OCI-LY3 (cell line): ENCODE measurements around the gene SLC25A41.

Source experiments
- H2AFZ ChIP-seq: fragments of 200-600, 300-600 bp; shearing (Covaris generic); 2 replicates; pipeline ENCODE4 v1.6.0; 2014; ENCODE audit warnings: antibody characterized with exemption, low read depth, low read length
- H3K27ac ChIP-seq: fragments of 200-600, 300-600 bp; sonication (generic); 2 replicates; pipeline ENCODE4 v1.5.1; 2014; ENCODE audit warnings: mild to moderate bottlenecking, low read length, moderate library complexity, mixed read lengths
- H3K27me3 ChIP-seq: fragments of 200-600, 300-600 bp; sonication (generic); 2 replicates; pipeline ENCODE4 v1.6.1; 2014; ENCODE audit warnings: low read depth, low read length, mixed read lengths
- H3K36me3 ChIP-seq: fragments of 200-600, 300-600 bp; sonication (generic); replicated peaks from 2 replicates; pipeline ENCODE3; 2014; ENCODE audit warnings: low read depth, low read length, mixed read lengths
- H3K4me1 ChIP-seq: fragments of 300-600, 200-600 bp; sonication (generic); 2 replicates; pipeline ENCODE4 v1.6.1; 2014; ENCODE audit warnings: low read length, mixed read lengths
- H3K4me2 ChIP-seq: fragments of 200-600, 300-600 bp; sonication (generic); 2 replicates; pipeline ENCODE4 v1.6.1; 2014; ENCODE audit warnings: low read length, mixed read lengths
- H3K4me3 ChIP-seq: fragments of 300-600, 200-600 bp; sonication (generic); 2 replicates; pipeline ENCODE4 v1.5.1; 2014; ENCODE audit warnings: antibody characterized with exemption, mild to moderate bottlenecking, low read length, moderate library complexity
- H3K79me2 ChIP-seq: fragments of 300-600, 200-600 bp; shearing (Covaris generic); 2 replicates; pipeline ENCODE4 v1.6.1; 2014; ENCODE audit warnings: mild to moderate bottlenecking, low read length, mixed read lengths
- H3K9ac ChIP-seq: fragments of 300-600, 200-600 bp; shearing (Covaris generic); 2 replicates; pipeline ENCODE4 v1.6.0; 2014; ENCODE audit warnings: mild to moderate bottlenecking, low read length, moderate library complexity
- H3K9me3 ChIP-seq: fragments of 200-600, 300-600 bp; shearing (Covaris generic); 2 replicates; pipeline ENCODE4 v1.6.1; 2014; ENCODE audit warnings: low read length, mixed read lengths; ENCODE audit not compliant: insufficient read depth
- H4K20me1 ChIP-seq: fragments of 200-600, 300-600 bp; sonication (generic); 2 replicates; pipeline ENCODE4 v1.6.1; 2016; ENCODE audit warnings: low read length, mixed read lengths; ENCODE audit not compliant: insufficient read depth
- EZH2phosphoT487 ChIP-seq: fragments of 200-600 bp; shearing (Covaris generic); IDR thresholded peaks from 2 replicates; pipeline ENCODE4 v1.6.1; 2018; ENCODE audit warnings: antibody characterized with exemption, mixed run types, low read depth
- TF ChIP-seq, protein P1 (sequence below): fragments of 200-600, 300-600 bp; sonication (generic); IDR thresholded peaks from 2 replicates; pipeline ENCODE4 v1.5.1; 2014; ENCODE audit warnings: antibody characterized with exemption, low read length, low read depth

SLC25A41 gene

GRCh38 chr19:6392221-6393073 is 41.1 kb downstream of the SLC25A41 start:
- peak overlapping the region; percentile 78 for H3K27ac ChIP-seq
- peak overlapping the region; percentile 95 for H3K4me2 ChIP-seq
- TF ChIP-seq, protein P1, sequence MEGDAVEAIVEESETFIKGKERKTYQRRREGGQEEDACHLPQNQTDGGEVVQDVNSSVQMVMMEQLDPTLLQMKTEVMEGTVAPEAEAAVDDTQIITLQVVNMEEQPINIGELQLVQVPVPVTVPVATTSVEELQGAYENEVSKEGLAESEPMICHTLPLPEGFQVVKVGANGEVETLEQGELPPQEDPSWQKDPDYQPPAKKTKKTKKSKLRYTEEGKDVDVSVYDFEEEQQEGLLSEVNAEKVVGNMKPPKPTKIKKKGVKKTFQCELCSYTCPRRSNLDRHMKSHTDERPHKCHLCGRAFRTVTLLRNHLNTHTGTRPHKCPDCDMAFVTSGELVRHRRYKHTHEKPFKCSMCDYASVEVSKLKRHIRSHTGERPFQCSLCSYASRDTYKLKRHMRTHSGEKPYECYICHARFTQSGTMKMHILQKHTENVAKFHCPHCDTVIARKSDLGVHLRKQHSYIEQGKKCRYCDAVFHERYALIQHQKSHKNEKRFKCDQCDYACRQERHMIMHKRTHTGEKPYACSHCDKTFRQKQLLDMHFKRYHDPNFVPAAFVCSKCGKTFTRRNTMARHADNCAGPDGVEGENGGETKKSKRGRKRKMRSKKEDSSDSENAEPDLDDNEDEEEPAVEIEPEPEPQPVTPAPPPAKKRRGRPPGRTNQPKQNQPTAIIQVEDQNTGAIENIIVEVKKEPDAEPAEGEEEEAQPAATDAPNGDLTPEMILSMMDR, result no peak
- no peak for TF ChIP-seq EZH2phosphoT487

GRCh38 chr19:6387372-6387771 is 46.2 kb downstream of the SLC25A41 start:
- Histone ChIP-seq H3K79me2 (peaks cover 14% of the 10 kb centered on the region), H3K4me2 (no peak overlapping the region), H2AFZ (no peak overlapping the region), H3K4me3 (no peak overlapping the region), H4K20me1 (no peaks in the 10 kb centered on the region), H3K27ac (no peak overlapping the region), H3K9me3 (no peaks in the 10 kb centered on the region), H3K36me3 (peaks cover 48% of the 10 kb centered on the region), H3K4me1 (peaks cover 8% of the 10 kb centered on the region), H3K27me3 (no peaks in the 10 kb centered on the region), H3K9ac (no peak overlapping the region)
- TF ChIP-seq EZH2phosphoT487, result no peak
- TF ChIP-seq, protein P1, result no peak

More at GRCh38 chr19:6392221-6393073, 41.1 kb downstream of the SLC25A41 start:
- Histone ChIP-seq H3K4me1 (peaks cover 13% of the 10 kb centered on the region), H3K4me3 (peak overlapping the region; percentile 89), H3K79me2 (peaks cover 20% of the 10 kb centered on the region), H3K9me3 (no peaks in the 10 kb centered on the region), H2AFZ (peak overlapping the region; percentile 95), H3K36me3 (peaks cover 24% of the 10 kb centered on the region), H3K9ac (peak overlapping the region; percentile 93), H4K20me1 (no peaks in the 10 kb centered on the region), H3K27me3 (no peaks in the 10 kb centered on the region)

DNA sequence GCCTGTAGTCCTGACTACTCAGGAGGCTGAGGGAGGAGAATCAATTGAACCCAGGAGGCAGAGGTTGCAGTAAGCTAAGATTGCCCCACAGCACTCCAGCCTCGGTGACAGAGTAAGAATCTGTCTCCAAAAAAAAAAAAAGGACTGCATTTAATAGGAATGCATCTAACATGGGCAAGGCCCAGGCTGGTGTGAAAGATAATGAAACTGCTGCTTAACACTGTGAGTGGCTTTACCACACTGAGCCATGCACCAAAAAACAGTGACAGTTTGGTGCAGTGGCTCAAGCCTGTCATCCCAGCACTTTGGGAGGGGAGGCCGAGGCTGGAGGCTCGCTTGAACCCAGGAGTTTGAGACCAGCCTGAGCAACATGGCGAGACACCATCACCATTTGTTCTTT is 49.2 kb downstream of the SLC25A41 start:
- no peak overlapping the region for H3K27ac ChIP-seq
- H3K9me3 ChIP-seq, result peaks cover 7% of the 10 kb centered on the region; the same call in 1 of the 2 replicates
- no peak overlapping the region for H3K4me2 ChIP-seq
- peaks cover 62% of the 10 kb centered on the region for H3K36me3 ChIP-seq
- no peaks in the 10 kb centered on the region for H3K4me1 ChIP-seq
- TF ChIP-seq, protein P1, result no peak
- TF ChIP-seq EZH2phosphoT487, result no peak
- no peak overlapping the region for H2AFZ ChIP-seq
- H3K4me3 ChIP-seq, result no peak overlapping the region
- H3K9ac ChIP-seq, result no peak overlapping the region
- no peaks in the 10 kb centered on the region for H3K79me2 ChIP-seq
- no peaks in the 10 kb centered on the region for H4K20me1 ChIP-seq
- no peaks in the 10 kb centered on the region for H3K27me3 ChIP-seq

DNA sequence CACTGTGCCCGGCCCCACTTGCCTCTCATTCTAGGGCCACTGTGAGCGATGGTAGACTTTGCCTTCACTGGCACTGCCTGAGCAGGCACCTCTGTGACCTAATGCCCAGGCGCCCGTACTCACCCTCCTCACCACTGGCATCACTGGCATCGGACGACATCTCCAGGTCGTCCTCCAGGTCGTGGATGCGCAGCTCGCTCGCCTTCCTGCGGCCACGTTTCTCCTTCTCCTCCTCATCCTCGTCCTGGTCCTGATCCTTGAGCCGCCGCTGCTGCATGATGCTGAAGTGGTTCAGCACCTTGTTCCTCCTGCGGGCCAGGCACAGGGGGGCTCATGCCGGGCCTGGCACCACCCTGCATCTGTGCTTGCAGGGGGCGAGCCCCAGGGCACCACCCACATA is 50.4 kb downstream of the SLC25A41 start:
- Histone ChIP-seq H3K79me2 (no peaks in the 10 kb centered on the region), H4K20me1 (no peaks in the 10 kb centered on the region), H3K36me3 (peaks cover 66% of the 10 kb centered on the region), H3K27ac (no peak overlapping the region), H3K4me2 (no peak overlapping the region), H3K4me1 (no peaks in the 10 kb centered on the region), H3K9ac (no peak overlapping the region), H3K4me3 (no peak overlapping the region), H3K9me3 (peaks cover 7% of the 10 kb centered on the region; the same call in 1 of the 2 replicates), H3K27me3 (no peaks in the 10 kb centered on the region), H2AFZ (no peak overlapping the region)
- TF ChIP-seq, protein P1, result no peak
- TF ChIP-seq EZH2phosphoT487, result no peak
